Measurements from ENCODE around the gene MAML2. TPM values are rescaled to one million over a fixed set of nuclear protein-coding genes. Genes with fewer than 3 reads are reported as not detected.

MAML2 gene
- total RNA-seq, 1 experiment from 2014 or later: 28.3 TPM

DNA sequence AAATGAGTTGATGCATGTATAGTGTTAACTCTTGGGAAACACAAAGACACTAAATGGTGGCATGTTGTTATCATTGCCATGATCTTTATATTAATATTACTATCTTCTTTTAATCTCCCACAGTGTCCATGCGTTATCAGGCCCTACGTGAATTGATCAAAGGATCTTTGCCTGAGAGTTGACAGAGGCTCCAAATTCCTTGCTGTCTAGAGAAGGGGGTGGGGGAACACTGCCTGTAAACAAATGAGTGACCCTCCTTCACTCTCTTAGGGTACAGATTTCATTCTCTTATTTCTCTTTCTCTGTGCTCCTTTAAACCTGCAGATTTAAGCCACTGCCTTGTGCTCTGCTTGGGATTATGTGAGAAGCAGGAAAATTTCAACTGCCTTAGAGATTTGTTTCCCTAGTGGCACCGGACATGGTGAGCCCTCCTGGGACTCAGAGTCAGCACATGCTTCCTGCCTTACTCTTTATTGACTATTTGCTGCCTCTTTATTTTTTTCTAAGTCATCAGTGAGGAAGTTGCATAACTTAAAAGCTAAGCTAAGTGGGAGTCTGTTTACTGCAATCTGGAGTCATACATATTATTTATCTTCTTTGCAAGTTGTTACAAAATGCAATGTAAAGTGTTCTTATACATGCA is 122.9 kb downstream of the MAML2 start:
- no peaks in the 10 kb centered on the region for H3K9me3 ChIP-seq (ENCODE audit: insufficient read depth, low read depth)
- H3K27ac ChIP-seq: no peak overlapping the region
- no peaks in the 10 kb centered on the region for H3K27me3 ChIP-seq (ENCODE audit: insufficient read depth, low read depth)
- H3K4me3 ChIP-seq: no peak overlapping the region
- DNase-seq: no peak
- H2AFZ ChIP-seq: no peak overlapping the region
- H3K9me2 ChIP-seq (ENCODE audit: insufficient read depth): no peaks in the 10 kb centered on the region
- peaks cover 26% of the 10 kb centered on the region for H3K4me1 ChIP-seq (replicated peaks; ENCODE audit: insufficient read depth)
- intact Hi-C loops (cut with micrococcal nuclease; ENCODE audit: unreplicated experiment): loop anchor here (10.0 kb wide), 1 partner anchor 385 kb away; no protein-coding TSS in a partner anchor
- TF ChIP-seq CTCF (conservative IDR thresholded peaks at IDR 0.05): no peak
- no peak for TF ChIP-seq EZH2 (IDR thresholded peaks at IDR 0.05; ENCODE audit: low read depth)
- H3K36me3 ChIP-seq (ENCODE audit: low read depth): no peaks in the 10 kb centered on the region
- peaks cover 19% of the 10 kb centered on the region for H3F3A ChIP-seq (ENCODE audit: insufficient read depth, low read depth)
- no peaks in the 10 kb centered on the region for H4K20me1 ChIP-seq (ENCODE audit: insufficient read depth)
- POLR2A ChIA-PET (ENCODE audit: unreplicated experiment): interaction anchor here (0.7 kb wide), 1 partner anchor 164 kb away, joined by 4 read pairs; no protein-coding TSS in a partner anchor
- no peak overlapping the region for H3K4me2 ChIP-seq
- BruUV-seq (replicated peaks): no TSS peak
- peaks cover 78% of the 10 kb centered on the region for H3K79me2 ChIP-seq (ENCODE audit: low read depth)
- CTCF ChIA-PET: interaction anchor here (0.6 kb wide), 1 partner anchor 9 kb away, joined by 4 read pairs; no protein-coding TSS in a partner anchor

DNA sequence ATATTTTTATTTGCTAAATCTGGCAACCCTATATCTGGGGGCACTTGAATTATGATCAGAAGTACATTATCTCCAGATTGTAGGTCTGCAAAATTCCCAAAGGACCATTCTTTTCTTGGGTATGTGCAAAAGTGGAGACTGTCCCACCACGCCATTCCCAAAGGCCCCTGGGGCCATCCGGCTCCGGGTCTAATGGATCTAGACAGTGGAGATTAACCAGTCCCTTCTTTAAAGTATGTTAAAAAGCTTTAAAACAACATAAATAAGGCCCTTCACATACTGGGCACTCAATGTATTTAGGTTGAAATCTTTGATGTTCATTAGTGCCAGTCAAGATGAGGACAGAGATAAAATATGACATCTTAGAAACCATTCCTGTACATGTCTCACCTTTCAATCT is 124.1 kb downstream of the MAML2 start:
- ChIA-PET POLR2A (ENCODE audit: unreplicated experiment) (no interaction called here), CTCF (no interaction called here)
- H4K20me1 ChIP-seq (ENCODE audit: insufficient read depth): no peaks in the 10 kb centered on the region

GRCh38 chr11:96218006-96218405 is 125.0 kb downstream of the MAML2 start:
- TF ChIP-seq CTCF (conservative IDR thresholded peaks at IDR 0.05) (no peak), EZH2 (IDR thresholded peaks at IDR 0.05; ENCODE audit: low read depth) (no peak)
- intact Hi-C loops (cut with micrococcal nuclease; ENCODE audit: unreplicated experiment): no loop called here
- H3K4me1 ChIP-seq (replicated peaks; ENCODE audit: insufficient read depth): peaks cover 37% of the 10 kb centered on the region
- no peaks in the 10 kb centered on the region for H3K36me3 ChIP-seq (ENCODE audit: low read depth)
- DNase-seq: no peak
- H3K79me2 ChIP-seq (ENCODE audit: low read depth): peaks cover 77% of the 10 kb centered on the region
- no peak overlapping the region for H3K4me2 ChIP-seq
- no peaks in the 10 kb centered on the region for H3K27me3 ChIP-seq (ENCODE audit: insufficient read depth, low read depth)
- no TSS peak for BruUV-seq (replicated peaks)
- H3K27ac ChIP-seq: no peak overlapping the region
- peaks cover 37% of the 10 kb centered on the region for H3F3A ChIP-seq (ENCODE audit: insufficient read depth, low read depth)
- ChIA-PET CTCF (no interaction called here), POLR2A (ENCODE audit: unreplicated experiment) (no interaction called here)
- no peaks in the 10 kb centered on the region for H3K9me2 ChIP-seq (ENCODE audit: insufficient read depth)
- no peak overlapping the region for H3K4me3 ChIP-seq
- no peaks in the 10 kb centered on the region for H3K9me3 ChIP-seq (ENCODE audit: insufficient read depth, low read depth)
- H2AFZ ChIP-seq: no peak overlapping the region
- no peaks in the 10 kb centered on the region for H4K20me1 ChIP-seq (ENCODE audit: insufficient read depth)

More for the DNA sequence above, 124.1 kb downstream of the MAML2 start:
- TF ChIP-seq CTCF (conservative IDR thresholded peaks at IDR 0.05): no peak
- no peak for TF ChIP-seq EZH2 (IDR thresholded peaks at IDR 0.05; ENCODE audit: low read depth)
- Histone ChIP-seq H2AFZ (no peak overlapping the region), H3F3A (ENCODE audit: insufficient read depth, low read depth) (peaks cover 30% of the 10 kb centered on the region), H3K79me2 (ENCODE audit: low read depth) (peaks cover 77% of the 10 kb centered on the region), H3K27me3 (ENCODE audit: insufficient read depth, low read depth) (no peaks in the 10 kb centered on the region), H3K27ac (no peak overlapping the region), H3K9me2 (ENCODE audit: insufficient read depth) (no peaks in the 10 kb centered on the region), H3K4me3 (no peak overlapping the region), H3K9me3 (ENCODE audit: insufficient read depth, low read depth) (no peaks in the 10 kb centered on the region), H3K36me3 (ENCODE audit: low read depth) (no peaks in the 10 kb centered on the region), H3K4me2 (no peak overlapping the region), H3K4me1 (replicated peaks; ENCODE audit: insufficient read depth) (peaks cover 31% of the 10 kb centered on the region)
- intact Hi-C loops (cut with micrococcal nuclease; ENCODE audit: unreplicated experiment): no loop called here
- no peak for DNase-seq
- no TSS peak for BruUV-seq (replicated peaks)

Measured in PC-9 (cell line).